Progenitor cell of endocrine pancreas (in vitro differentiated cells): ENCODE results near the gene ZNF148. TPM values are rescaled to one million over a fixed set of nuclear protein-coding genes. Genes with fewer than 3 reads are reported as not detected.

Experiments
- DNase-seq: peaks from one replicate; pipeline ENCODE4 v3.0.0; 2021; ENCODE audit warnings: low spot score; ENCODE audit not compliant: unreplicated experiment
- H3K27ac Mint-ChIP-seq: 2 replicates; pipeline ENCODE4 v1.8.0; 2021; ENCODE audit warnings: mild to moderate bottlenecking, moderate library complexity, mixed read lengths
- H3K27me3 Mint-ChIP-seq: 2 replicates; pipeline ENCODE4 v1.8.0; 2021; ENCODE audit warnings: mixed read lengths
- H3K36me3 Mint-ChIP-seq: 2 replicates; pipeline ENCODE4 v1.8.0; 2022; ENCODE audit warnings: mixed read lengths; ENCODE audit not compliant: insufficient read depth
- H3K4me1 Mint-ChIP-seq: 2 replicates; pipeline ENCODE4 v1.8.0; 2021; ENCODE audit warnings: low read depth, mixed read lengths
- H3K4me3 Mint-ChIP-seq: 2 replicates; pipeline ENCODE4 v1.8.0; 2021; ENCODE audit warnings: low read depth, mild to moderate bottlenecking, moderate library complexity, mixed read lengths
- H3K9me3 Mint-ChIP-seq: 2 replicates; pipeline ENCODE4 v1.8.0; 2021; ENCODE audit warnings: low read depth, mixed read lengths
- CTCF ChIP-seq: fragments of 200-600 bp; sonication (generic); IDR thresholded peaks from one replicate; pipeline ENCODE4 v1.5.0; 2021; ENCODE audit warnings: antibody characterized with exemption, mild to moderate bottlenecking; ENCODE audit not compliant: unreplicated experiment
- total RNA-seq: library from RNA; stranded (reverse); gene quantifications from 2 replicates; pipeline ENCODE4 v1.2.1, GENCODE V29; 2021

The ZNF148 gene
- total RNA-seq, 1 donor from 2014 or later = 48.6 TPM

DNA sequence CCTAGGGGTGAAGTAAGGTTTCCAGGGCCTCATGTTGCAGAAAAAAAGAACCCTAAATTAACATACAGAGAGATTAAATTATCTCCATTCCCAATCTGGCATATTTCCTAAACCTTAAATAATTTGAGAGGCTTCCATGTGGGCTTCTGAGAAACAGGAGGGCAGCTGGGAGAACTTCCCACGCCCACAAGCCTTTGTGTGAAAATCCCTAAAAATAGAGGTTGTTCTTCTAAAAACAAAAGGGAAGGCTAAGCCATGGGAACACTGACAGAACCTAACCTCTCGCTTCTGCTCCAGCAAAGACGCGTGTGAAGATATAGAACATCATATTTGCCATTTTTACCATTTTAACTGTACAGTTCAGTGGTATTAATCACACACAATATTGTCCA is 161.8 kb downstream of the ZNF148 start:
- Mint-ChIP-seq H3K4me1 (peaks cover 13% of the 10 kb centered on the region), H3K36me3 (peaks cover 2% of the 10 kb centered on the region), H3K27ac (no peak overlapping the region), H3K4me3 (peak overlapping the region; percentile 69), H3K27me3 (peaks cover 18% of the 10 kb centered on the region), H3K9me3 (no peaks in the 10 kb centered on the region)
- TF ChIP-seq CTCF = no peak
- no peak for DNase-seq

GRCh38 chr3:125212509-125213363 is 162.4 kb downstream of the ZNF148 start, which contains the start of gene SLC12A8:
TSS of gene SLC12A8 (minus strand) at chr3:125212748. CDS start at chr3:125211349, 1,399 bp downstream.
- peaks cover 2% of the 10 kb centered on the region for H3K36me3 Mint-ChIP-seq
- TF ChIP-seq CTCF = no peak
- DNase-seq = peak; percentile 38
- peaks cover 16% of the 10 kb centered on the region for H3K4me1 Mint-ChIP-seq
- H3K9me3 Mint-ChIP-seq = no peaks in the 10 kb centered on the region
- H3K27me3 Mint-ChIP-seq = peaks cover 18% of the 10 kb centered on the region
- peak within 1 kb of the TSS; percentile 73 for H3K4me3 Mint-ChIP-seq
- H3K27ac Mint-ChIP-seq = peak within 1 kb of the TSS; percentile 47

GRCh38 chr3:125212091-125212508 is 163.0 kb downstream of the ZNF148 start:
- peak overlapping the region; percentile 47 for H3K27ac Mint-ChIP-seq
- H3K4me1 Mint-ChIP-seq = peaks cover 18% of the 10 kb centered on the region

DNA sequence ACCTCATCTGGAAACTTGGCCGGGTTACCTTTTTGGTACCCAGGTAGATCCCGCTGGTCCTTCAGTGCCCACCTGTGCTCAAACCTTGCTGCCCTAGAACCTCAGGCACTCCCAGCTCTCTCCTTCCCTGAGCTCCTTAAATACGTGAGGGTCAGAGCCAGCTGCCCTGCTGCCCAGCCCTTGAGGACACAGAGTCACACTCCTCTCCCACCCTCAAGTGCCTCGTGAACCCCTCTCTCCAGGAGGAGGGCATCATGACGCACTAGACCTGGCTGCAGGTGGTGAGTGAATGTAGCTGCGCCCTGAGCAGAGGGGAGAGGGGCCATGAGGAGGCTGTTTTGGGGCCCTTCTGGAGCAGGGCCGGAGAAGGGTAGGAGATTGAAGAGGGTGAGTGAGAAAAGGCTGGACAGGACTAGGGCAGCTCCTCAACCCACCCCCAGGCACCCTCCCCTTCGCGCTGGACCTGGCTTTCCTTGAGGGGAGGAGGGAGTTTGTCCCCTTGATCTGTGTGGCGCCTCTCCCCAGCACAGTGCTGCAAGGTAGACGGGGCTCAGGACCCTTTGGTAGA is 163.5 kb downstream of the ZNF148 start:
- Mint-ChIP-seq H3K4me1 (peaks cover 18% of the 10 kb centered on the region), H3K4me3 (peak overlapping the region; percentile 73), H3K27ac (peak overlapping the region; percentile 47), H3K9me3 (no peaks in the 10 kb centered on the region), H3K27me3 (peaks cover 18% of the 10 kb centered on the region), H3K36me3 (peaks cover 2% of the 10 kb centered on the region)
- no peak for TF ChIP-seq CTCF
- no peak for DNase-seq

More at GRCh38 chr3:125212091-125212508, 163.0 kb downstream of the ZNF148 start:
- DNase-seq = peak; percentile 11
- H3K4me3 Mint-ChIP-seq = peak overlapping the region; percentile 73
- H3K9me3 Mint-ChIP-seq = no peaks in the 10 kb centered on the region
- H3K27me3 Mint-ChIP-seq = peaks cover 18% of the 10 kb centered on the region
- peaks cover 2% of the 10 kb centered on the region for H3K36me3 Mint-ChIP-seq
- no peak for TF ChIP-seq CTCF

- no peak for DNase-seq
- TF ChIP-seq CTCF = no peak
- H3K4me1 Mint-ChIP-seq = peaks cover 11% of the 10 kb centered on the region
- H3K4me3 Mint-ChIP-seq = no peak overlapping the region
- peaks cover 3% of the 10 kb centered on the region for H3K9me3 Mint-ChIP-seq
- H3K36me3 Mint-ChIP-seq = peaks cover 3% of the 10 kb centered on the region
- H3K27me3 Mint-ChIP-seq = peaks cover 8% of the 10 kb centered on the region
- H3K27ac Mint-ChIP-seq = no peak overlapping the region
Observed at GRCh38 chr3:125207949-125208568, 167.1 kb downstream of the ZNF148 start.
